OCI-LY3 (cell line): Measurements from ENCODE around the gene TLCD3B.

Experiments
- H2AFZ ChIP-seq: fragments of 200-600, 300-600 bp; shearing (Covaris generic); 2 replicates; pipeline ENCODE4 v1.6.0; 2014; ENCODE audit warnings: antibody characterized with exemption, low read depth, low read length
- H3K27ac ChIP-seq: fragments of 200-600, 300-600 bp; sonication (generic); 2 replicates; pipeline ENCODE4 v1.5.1; 2014; ENCODE audit warnings: mild to moderate bottlenecking, low read length, moderate library complexity, mixed read lengths
- H3K27me3 ChIP-seq: fragments of 200-600, 300-600 bp; sonication (generic); 2 replicates; pipeline ENCODE4 v1.6.1; 2014; ENCODE audit warnings: low read depth, low read length, mixed read lengths
- H3K36me3 ChIP-seq: fragments of 200-600, 300-600 bp; sonication (generic); replicated peaks from 2 replicates; pipeline ENCODE3; 2014; ENCODE audit warnings: low read depth, low read length, mixed read lengths
- H3K4me1 ChIP-seq: fragments of 300-600, 200-600 bp; sonication (generic); 2 replicates; pipeline ENCODE4 v1.6.1; 2014; ENCODE audit warnings: low read length, mixed read lengths
- H3K4me2 ChIP-seq: fragments of 200-600, 300-600 bp; sonication (generic); 2 replicates; pipeline ENCODE4 v1.6.1; 2014; ENCODE audit warnings: low read length, mixed read lengths
- H3K4me3 ChIP-seq: fragments of 300-600, 200-600 bp; sonication (generic); 2 replicates; pipeline ENCODE4 v1.5.1; 2014; ENCODE audit warnings: antibody characterized with exemption, mild to moderate bottlenecking, low read length, moderate library complexity
- H3K79me2 ChIP-seq: fragments of 300-600, 200-600 bp; shearing (Covaris generic); 2 replicates; pipeline ENCODE4 v1.6.1; 2014; ENCODE audit warnings: mild to moderate bottlenecking, low read length, mixed read lengths
- H3K9ac ChIP-seq: fragments of 300-600, 200-600 bp; shearing (Covaris generic); 2 replicates; pipeline ENCODE4 v1.6.0; 2014; ENCODE audit warnings: mild to moderate bottlenecking, low read length, moderate library complexity
- H3K9me3 ChIP-seq: fragments of 200-600, 300-600 bp; shearing (Covaris generic); 2 replicates; pipeline ENCODE4 v1.6.1; 2014; ENCODE audit warnings: low read length, mixed read lengths; ENCODE audit not compliant: insufficient read depth
- H4K20me1 ChIP-seq: fragments of 200-600, 300-600 bp; sonication (generic); 2 replicates; pipeline ENCODE4 v1.6.1; 2016; ENCODE audit warnings: low read length, mixed read lengths; ENCODE audit not compliant: insufficient read depth
- EZH2phosphoT487 ChIP-seq: fragments of 200-600 bp; shearing (Covaris generic); IDR thresholded peaks from 2 replicates; pipeline ENCODE4 v1.6.1; 2018; ENCODE audit warnings: antibody characterized with exemption, mixed run types, low read depth
- TF ChIP-seq, protein P1 (sequence below): fragments of 200-600, 300-600 bp; sonication (generic); IDR thresholded peaks from 2 replicates; pipeline ENCODE4 v1.5.1; 2014; ENCODE audit warnings: antibody characterized with exemption, low read length, low read depth

The TLCD3B gene

DNA sequence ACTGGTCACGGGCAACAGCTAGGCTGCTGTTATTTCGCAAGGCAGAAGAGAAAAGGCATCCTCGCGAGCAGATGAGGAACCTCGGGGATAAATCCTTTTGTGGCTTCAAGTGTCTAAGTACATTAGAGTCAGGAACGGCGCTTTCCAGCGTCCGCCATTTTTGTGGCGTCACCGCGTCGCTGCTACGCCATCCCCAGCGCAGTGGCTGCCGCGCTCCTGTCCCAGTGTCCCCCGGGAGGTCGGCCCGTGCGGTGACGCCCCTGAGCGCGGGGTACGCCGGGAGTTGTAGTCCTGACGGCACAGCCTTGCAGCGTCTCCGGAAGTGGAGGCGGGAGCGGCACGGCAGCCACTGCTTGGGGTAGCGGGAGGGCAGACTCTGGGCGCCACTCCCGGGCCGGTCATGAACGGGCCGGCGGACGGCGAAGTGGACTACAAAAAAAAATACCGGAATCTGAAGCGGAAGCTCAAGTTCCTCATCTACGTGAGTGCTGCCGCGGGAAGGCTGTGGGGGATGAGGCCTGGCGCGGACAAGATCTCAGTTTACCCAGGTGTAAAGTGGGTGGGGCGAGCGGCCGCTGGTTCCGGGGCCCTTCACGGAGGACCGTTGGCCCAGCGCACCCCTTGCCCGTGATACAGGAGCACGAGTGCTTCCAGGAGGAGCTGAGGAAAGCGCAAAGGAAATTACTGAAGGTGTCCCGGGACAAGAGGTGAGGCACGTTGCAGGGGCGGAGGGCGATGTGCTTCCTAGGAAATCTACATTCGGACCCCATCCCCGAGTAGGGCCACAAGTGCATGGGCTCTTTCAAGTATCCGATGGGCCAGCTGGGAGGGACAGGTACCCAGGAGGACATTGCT is 34.9 kb downstream of the TLCD3B start, which contains the start of gene INO80E:
Gene INO80E, plus strand, starts transcription at position 331 of the 855 bp plus-strand sequence. Its CDS starts 70 bp downstream, at position 401.
- Histone ChIP-seq H3K9me3 (no peaks in the 10 kb centered on the region), H3K9ac (peak within 1 kb of the TSS; percentile 99), H3K36me3 (peaks cover 20% of the 10 kb centered on the region), H3K4me3 (peak within 1 kb of the TSS; percentile 94), H3K79me2 (peaks cover 16% of the 10 kb centered on the region), H4K20me1 (no peaks in the 10 kb centered on the region), H3K4me1 (peaks cover 13% of the 10 kb centered on the region), H2AFZ (peak within 1 kb of the TSS; percentile 91), H3K27me3 (no peaks in the 10 kb centered on the region), H3K4me2 (peak within 1 kb of the TSS; percentile 96), H3K27ac (peak within 1 kb of the TSS; percentile 85)
- no peak for TF ChIP-seq EZH2phosphoT487
- TF ChIP-seq, protein P1, sequence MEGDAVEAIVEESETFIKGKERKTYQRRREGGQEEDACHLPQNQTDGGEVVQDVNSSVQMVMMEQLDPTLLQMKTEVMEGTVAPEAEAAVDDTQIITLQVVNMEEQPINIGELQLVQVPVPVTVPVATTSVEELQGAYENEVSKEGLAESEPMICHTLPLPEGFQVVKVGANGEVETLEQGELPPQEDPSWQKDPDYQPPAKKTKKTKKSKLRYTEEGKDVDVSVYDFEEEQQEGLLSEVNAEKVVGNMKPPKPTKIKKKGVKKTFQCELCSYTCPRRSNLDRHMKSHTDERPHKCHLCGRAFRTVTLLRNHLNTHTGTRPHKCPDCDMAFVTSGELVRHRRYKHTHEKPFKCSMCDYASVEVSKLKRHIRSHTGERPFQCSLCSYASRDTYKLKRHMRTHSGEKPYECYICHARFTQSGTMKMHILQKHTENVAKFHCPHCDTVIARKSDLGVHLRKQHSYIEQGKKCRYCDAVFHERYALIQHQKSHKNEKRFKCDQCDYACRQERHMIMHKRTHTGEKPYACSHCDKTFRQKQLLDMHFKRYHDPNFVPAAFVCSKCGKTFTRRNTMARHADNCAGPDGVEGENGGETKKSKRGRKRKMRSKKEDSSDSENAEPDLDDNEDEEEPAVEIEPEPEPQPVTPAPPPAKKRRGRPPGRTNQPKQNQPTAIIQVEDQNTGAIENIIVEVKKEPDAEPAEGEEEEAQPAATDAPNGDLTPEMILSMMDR, result no peak

GRCh38 chr16:29995324-29995910 is 35.7 kb downstream of the TLCD3B start, which contains the start of gene HIRIP3:
Gene HIRIP3, minus strand, starts transcription at chr16:29995617. Its CDS starts 12 bp downstream, at chr16:29995605.
- peak within 1 kb of the TSS; percentile 96 for H3K4me2 ChIP-seq
- H2AFZ ChIP-seq, result peak within 1 kb of the TSS; percentile 91
- no peaks in the 10 kb centered on the region for H3K27me3 ChIP-seq
- no peaks in the 10 kb centered on the region for H4K20me1 ChIP-seq
- no peaks in the 10 kb centered on the region for H3K9me3 ChIP-seq
- peaks cover 16% of the 10 kb centered on the region for H3K79me2 ChIP-seq
- H3K27ac ChIP-seq, result peak within 1 kb of the TSS; percentile 85
- H3K36me3 ChIP-seq, result peaks cover 20% of the 10 kb centered on the region
- no peak for TF ChIP-seq EZH2phosphoT487
- TF ChIP-seq, protein P1, result no peak
- H3K4me3 ChIP-seq, result peak within 1 kb of the TSS; percentile 94
- H3K4me1 ChIP-seq, result peaks cover 13% of the 10 kb centered on the region
- H3K9ac ChIP-seq, result peak within 1 kb of the TSS; percentile 99

GRCh38 chr16:29994600-29995323 is 36.3 kb downstream of the TLCD3B start:
- TF ChIP-seq, protein P1, result no peak
- TF ChIP-seq EZH2phosphoT487, result no peak
- H3K27ac ChIP-seq, result peak overlapping the region; percentile 85
- peak overlapping the region; percentile 99 for H3K9ac ChIP-seq
- no peaks in the 10 kb centered on the region for H3K27me3 ChIP-seq
- H3K4me3 ChIP-seq, result peak overlapping the region; percentile 94
- H3K4me1 ChIP-seq, result peaks cover 13% of the 10 kb centered on the region
- H3K36me3 ChIP-seq, result peaks cover 23% of the 10 kb centered on the region
- H4K20me1 ChIP-seq, result no peaks in the 10 kb centered on the region
- peak overlapping the region; percentile 68 for H2AFZ ChIP-seq
- H3K79me2 ChIP-seq, result peaks cover 16% of the 10 kb centered on the region
- no peaks in the 10 kb centered on the region for H3K9me3 ChIP-seq
- peak overlapping the region; percentile 91 for H3K4me2 ChIP-seq
